Panc1 (cell line): ENCODE data around the gene CYB5R3.

Source experiments
- POLR2AphosphoS5 ChIP-seq: IDR thresholded peaks from 2 replicates; pipeline ENCODE4 v1.6.1; 2012; ENCODE audit warnings: mild to moderate bottlenecking, low read depth, low read length, moderate library complexity
- REST ChIP-seq, 2 experiments: IDR thresholded peaks; 2 replicates each; pipeline ENCODE4 v1.6.1; 2011 to 2012; ENCODE audit warnings: low read depth in 2 of 2, control low read depth in 1 of 2, low read length in 1 of 2, mild to moderate bottlenecking in 1 of 2, moderate library complexity in 1 of 2; ENCODE audit not compliant: insufficient read depth in 1 of 2
- SIN3A ChIP-seq: IDR thresholded peaks from 2 replicates; pipeline ENCODE4 v1.6.1; 2012; ENCODE audit warnings: low read depth, mild to moderate bottlenecking, low read length, moderate library complexity, borderline replicate concordance; ENCODE audit not compliant: insufficient read depth
- TCF7L2 ChIP-seq: IDR thresholded peaks from 2 replicates; pipeline ENCODE4 v1.6.1; 2011; ENCODE audit warnings: mild to moderate bottlenecking, low read depth, low read length, inconsistent platforms
- TF ChIP-seq, protein P1 (sequence below): fragments of 450-650 bp; IDR thresholded peaks from 2 replicates; pipeline ENCODE4 v1.5.1; 2017; ENCODE audit warnings: mild to moderate bottlenecking

DNA sequence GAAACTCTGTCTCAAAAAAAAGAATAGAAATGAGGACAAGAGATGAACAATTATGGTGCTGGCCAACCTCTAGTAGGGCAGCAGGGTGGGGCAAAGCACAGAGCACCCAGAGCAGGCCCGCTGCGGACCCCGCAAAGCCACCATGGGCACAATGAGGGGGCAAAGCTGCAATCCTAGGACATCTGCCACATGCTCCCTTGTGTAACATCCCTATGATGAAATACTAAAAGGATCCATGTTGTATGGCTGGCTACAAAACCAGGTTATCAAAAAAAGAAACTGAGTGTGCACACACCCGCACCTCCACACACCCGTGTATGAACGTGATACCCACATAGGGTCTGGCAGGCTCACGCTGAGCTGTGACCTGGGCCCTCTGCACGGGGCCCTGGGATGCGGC is 16.2 kb downstream of the CYB5R3 start:
- TF ChIP-seq, protein P1, sequence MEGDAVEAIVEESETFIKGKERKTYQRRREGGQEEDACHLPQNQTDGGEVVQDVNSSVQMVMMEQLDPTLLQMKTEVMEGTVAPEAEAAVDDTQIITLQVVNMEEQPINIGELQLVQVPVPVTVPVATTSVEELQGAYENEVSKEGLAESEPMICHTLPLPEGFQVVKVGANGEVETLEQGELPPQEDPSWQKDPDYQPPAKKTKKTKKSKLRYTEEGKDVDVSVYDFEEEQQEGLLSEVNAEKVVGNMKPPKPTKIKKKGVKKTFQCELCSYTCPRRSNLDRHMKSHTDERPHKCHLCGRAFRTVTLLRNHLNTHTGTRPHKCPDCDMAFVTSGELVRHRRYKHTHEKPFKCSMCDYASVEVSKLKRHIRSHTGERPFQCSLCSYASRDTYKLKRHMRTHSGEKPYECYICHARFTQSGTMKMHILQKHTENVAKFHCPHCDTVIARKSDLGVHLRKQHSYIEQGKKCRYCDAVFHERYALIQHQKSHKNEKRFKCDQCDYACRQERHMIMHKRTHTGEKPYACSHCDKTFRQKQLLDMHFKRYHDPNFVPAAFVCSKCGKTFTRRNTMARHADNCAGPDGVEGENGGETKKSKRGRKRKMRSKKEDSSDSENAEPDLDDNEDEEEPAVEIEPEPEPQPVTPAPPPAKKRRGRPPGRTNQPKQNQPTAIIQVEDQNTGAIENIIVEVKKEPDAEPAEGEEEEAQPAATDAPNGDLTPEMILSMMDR = no peak
- TF ChIP-seq POLR2AphosphoS5 (no peak), REST (IDR thresholded peaks at IDR 0.05; ENCODE audit: insufficient read depth in 1 of 2, low read depth in 2 of 2, low read length in 1 of 2) (no peak), SIN3A (no peak), TCF7L2 (no peak)
